HG03196 (cell line): ENCODE data around the gene WDR59.
"Not testable (repeated sequence)": the region's sequence is repeated elsewhere in the genome, so short reads cannot be mapped to it uniquely, and the experiment has no call there.

ENCODE experiments used
- ATAC-seq: cut with Tn5 transposase; IDR thresholded peaks from one replicate; pipeline ENCODE4 v1.9.1; 2021; ENCODE audit not compliant: unreplicated experiment

WDR59 gene

GRCh38 chr16:74921051-74921450 is 63.9 kb downstream of the WDR59 start:
- ATAC-seq: no peak

GRCh38 chr16:74909665-74910064 is 75.3 kb downstream of the WDR59 start:
- no peak for ATAC-seq

GRCh38 chr16:74908759-74909158 is 76.2 kb downstream of the WDR59 start:
- not testable (repeated sequence) for ATAC-seq

GRCh38 chr16:74903901-74904678 is 80.8 kb downstream of the WDR59 start:
- no peak for ATAC-seq

- no peak for ATAC-seq
Measured at GRCh38 chr16:74903120-74903519, 81.8 kb downstream of the WDR59 start.

GRCh38 chr16:74902161-74902560 is 82.8 kb downstream of the WDR59 start:
- no peak for ATAC-seq

GRCh38 chr16:74901606-74902005 is 83.3 kb downstream of the WDR59 start:
- ATAC-seq: no peak

GRCh38 chr16:74899816-74900215 is 85.1 kb downstream of the WDR59 start:
- ATAC-seq: no peak

GRCh38 chr16:74898659-74899058 is 86.3 kb downstream of the WDR59 start:
- ATAC-seq: no peak

- no peak for ATAC-seq
Measured at GRCh38 chr16:74896389-74897370, 88.2 kb downstream of the WDR59 start.

- ATAC-seq: no peak
Measured at GRCh38 chr16:74893541-74893940, 91.4 kb downstream of the WDR59 start.

GRCh38 chr16:74892574-74893461 is 92.1 kb downstream of the WDR59 start:
- ATAC-seq: no peak

- no peak for ATAC-seq
Measured at GRCh38 chr16:74888888-74889287, 96.0 kb downstream of the WDR59 start.

- ATAC-seq: no peak
Measured at GRCh38 chr16:74888232-74888862, 96.6 kb downstream of the WDR59 start.

GRCh38 chr16:74887084-74887483 is 97.8 kb downstream of the WDR59 start:
- no peak for ATAC-seq

GRCh38 chr16:74877706-74878105 is 107.2 kb downstream of the WDR59 start:
- ATAC-seq: no peak

- no peak for ATAC-seq
Measured at GRCh38 chr16:74874912-74875546, 109.9 kb downstream of the WDR59 start.

GRCh38 chr16:74874123-74874522 is 110.8 kb downstream of the WDR59 start:
- no peak for ATAC-seq

- no peak for ATAC-seq
Measured at GRCh38 chr16:74872302-74872701, 112.6 kb downstream of the WDR59 start.

GRCh38 chr16:74871608-74872007 is 113.3 kb downstream of the WDR59 start:
- no peak for ATAC-seq
